ENCODE data around the gene TMEM14B.
A peak's percentile ranks its signal among the peaks of the same experiment; 100 is the strongest.
"Not testable (repeated sequence)": the region's sequence is repeated elsewhere in the genome, so short reads cannot be mapped to it uniquely, and the experiment has no call there.

Gene TMEM14B

DNA sequence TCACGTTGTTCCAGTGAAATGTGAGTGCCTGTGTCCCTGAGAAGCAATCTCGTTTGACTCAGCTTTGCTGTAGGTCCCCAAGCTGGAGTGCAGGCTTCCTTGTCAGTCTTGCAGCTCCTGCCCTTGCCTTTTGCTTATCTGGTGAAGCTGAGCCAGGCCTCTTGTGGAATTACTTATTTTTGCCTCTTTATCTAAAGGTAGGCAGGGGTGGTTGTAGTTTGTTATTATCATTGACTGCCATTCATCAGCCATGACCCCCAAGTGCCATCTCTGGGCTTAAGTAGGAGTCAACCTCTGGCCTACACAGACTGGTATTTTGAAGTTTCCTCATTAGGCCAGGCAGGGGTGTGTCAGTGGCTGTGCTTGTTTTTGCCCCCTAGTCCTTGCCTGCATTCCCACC lies 2.1 kb downstream of the TMEM14B start:
- no peak for DNase-seq

GRCh38 chr6:10750568-10750967 lies 3.0 kb downstream of the TMEM14B start:
- DNase-seq = not testable (repeated sequence)

DNA sequence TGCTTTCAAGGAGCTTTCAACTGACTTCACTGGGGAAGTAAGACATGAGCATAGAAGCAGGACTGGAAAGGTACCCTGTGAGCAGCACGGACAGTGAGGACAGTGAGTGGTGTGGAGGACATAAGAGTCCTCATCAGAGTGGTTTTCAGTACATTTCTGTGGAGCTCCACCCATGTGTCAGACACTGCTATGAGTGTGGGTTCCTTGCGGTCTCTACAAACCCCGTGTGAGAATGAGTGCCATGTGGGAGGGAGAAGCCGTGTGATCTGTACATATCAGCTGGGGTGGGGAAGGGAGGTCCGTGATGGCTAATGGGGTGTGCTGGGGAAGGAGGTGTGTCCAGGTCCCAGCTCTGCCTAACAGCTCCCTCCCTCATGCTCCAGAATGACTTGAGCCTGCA lies 4.2 kb downstream of the TMEM14B start:
- DNase-seq = not testable (repeated sequence)

DNA sequence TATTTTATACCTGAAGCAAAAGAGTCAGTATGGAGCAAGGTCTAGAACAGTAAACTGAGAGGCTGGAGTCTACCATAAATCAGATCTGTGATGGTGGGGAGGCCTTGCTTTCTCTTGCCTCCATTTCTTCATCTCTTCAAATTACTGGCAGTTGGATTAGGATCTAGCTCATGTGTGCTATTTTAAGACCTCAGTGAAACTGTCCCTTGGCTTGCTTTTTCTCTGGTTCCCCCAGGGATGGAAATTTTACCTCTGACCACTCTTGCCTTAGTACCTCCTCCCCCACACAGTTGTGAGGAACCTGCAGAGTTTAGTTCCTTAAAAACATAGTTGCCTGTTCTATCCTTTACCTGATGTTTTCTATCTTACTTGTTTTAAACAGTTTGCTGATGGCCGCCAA lies 8.5 kb downstream of the TMEM14B start:
- no peak for DNase-seq

DNA sequence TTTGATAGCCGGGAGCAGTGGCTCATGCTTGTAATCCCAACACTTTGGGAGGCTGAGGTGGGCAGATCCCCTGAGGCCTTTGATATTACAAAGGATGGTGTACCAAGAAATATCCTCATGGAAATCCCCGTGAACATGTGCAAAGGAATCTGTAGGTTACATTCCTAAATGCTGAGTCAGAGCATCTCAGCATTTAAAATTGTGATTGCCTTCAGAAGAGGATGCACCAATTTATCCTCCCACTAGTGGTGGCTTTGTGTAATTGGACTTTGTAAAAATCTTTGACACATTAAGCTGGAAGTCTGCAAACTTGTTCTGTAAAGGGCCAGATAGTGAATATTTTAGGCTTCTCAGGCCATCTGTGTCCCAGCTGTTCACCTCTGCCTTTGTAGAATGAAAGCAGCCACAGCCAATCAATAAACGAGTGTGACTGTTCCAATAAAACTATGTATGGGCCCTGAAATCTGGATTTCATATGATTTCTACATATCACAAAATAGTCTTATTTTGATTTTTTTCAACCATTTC lies 11.8 kb downstream of the TMEM14B start:
- DNase-seq = peak; percentile 95 to 98

DNA sequence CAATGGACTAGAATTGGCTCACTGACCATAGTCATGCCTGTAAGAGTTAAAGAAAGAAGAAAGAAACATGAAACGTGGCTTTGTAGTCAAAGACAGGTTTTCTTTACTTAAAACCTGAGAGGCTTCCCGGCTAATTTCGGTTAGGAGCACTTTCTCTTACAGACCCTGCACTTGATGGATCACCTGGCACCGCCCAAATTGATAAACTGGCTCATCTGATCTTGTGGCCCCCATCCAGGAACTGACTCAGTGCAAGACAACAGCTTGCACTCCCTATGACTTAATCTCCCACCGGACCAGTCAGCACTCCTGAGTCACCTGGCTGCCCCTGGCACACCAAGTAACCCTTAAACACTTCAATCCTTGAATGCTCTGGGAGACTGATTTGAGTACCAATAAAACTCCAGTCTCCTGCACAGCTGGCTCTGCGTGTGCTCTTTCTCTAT lies 12.3 kb downstream of the TMEM14B start:
- peak; percentile 79 to 85 for DNase-seq

DNA sequence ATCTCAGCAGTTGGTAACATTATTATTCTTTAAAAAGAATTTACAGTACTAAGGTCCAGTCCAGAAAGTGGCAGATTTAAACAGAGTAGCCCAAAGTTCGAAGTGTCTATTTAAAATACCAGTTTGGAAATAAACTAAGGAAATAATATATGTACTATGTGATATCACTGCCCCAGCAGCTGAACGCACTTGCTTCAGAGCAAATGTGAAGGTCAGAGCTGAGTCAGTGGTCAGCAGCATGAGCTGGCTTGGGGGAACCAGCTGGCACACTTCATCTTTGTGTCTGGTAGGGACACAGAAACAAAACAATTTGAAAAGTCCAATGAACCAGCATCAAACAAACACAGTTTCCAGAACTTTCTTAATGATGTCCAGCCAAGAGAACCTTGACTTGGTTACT lies 15.4 kb downstream of the TMEM14B start:
- DNase-seq = no peak

DNA sequence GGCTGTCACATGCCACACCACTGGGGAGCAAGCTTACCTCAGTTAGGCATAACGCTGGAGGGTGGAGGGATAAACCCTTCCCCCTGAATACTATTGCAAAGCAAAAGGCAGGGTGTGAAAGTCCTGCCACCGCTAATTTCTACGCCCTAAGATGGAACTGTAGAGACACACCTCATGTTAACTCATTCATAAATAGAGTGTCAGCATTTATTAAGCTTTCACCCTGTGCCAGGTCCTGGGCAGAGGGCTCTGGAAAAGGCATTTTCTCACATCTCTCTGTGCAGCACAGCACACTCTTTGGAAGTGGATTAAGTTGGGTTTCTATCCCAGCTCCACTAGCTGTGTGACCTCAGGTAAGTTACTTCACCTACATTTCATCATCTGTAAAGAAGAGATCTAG lies 21.8 kb downstream of the TMEM14B start:
- no peak for DNase-seq

DNA sequence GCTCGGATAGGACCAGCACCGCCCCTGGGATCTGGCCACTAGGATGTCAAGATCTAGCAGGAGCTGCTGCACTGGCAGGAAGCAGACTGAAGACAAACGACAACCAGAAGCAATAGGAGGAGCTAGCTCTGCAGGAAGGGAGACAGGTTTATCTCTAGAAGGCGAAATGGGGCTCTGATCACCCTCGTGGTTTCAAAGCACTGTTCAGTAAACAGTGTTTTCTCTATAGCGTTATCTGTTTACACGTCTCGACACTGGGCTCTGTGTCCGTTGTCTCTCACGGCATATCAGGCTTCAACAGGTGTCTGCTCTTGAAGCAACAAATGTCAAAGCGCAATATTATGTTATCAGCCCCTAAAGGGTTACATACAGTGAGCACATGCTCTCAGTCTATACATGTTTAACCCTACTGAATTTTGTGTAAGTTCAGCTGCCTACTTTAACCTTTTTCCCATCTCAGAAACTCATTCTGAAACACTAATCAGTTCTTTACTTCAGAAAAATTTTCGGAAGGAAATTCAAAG lies 23.8 kb downstream of the TMEM14B start:
- no peak for DNase-seq

GRCh38 chr6:10778230-10778629 lies 30.6 kb downstream of the TMEM14B start:
- DNase-seq = no peak

GRCh38 chr6:10779076-10779475 lies 31.5 kb downstream of the TMEM14B start:
- no peak for DNase-seq

DNA sequence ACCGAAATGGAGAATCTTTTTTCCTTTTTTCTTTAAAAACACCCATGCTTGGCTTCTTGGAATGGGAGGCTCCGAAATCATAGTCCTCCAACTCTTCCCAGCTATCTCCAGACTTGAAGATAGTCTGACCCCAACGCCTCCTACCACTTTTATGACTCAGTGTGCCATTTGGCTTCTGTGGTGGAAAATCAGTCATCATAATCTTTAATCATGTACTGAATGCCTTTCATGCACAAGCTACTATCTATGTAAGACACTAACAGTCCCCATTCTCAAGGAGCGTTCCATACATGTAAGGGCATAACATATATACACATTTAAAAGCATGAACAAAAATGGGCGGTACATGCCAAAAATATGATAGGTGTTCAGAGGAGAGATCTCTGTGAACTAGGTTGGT lies 44.1 kb downstream of the TMEM14B start:
- no peak for DNase-seq

GRCh38 chr6:10792101-10792500 lies 44.5 kb downstream of the TMEM14B start:
- DNase-seq = no peak

GRCh38 chr6:10793035-10793434 lies 45.4 kb downstream of the TMEM14B start:
- no peak for DNase-seq

- DNase-seq = no peak
Observed at GRCh38 chr6:10793695-10794094, 46.1 kb downstream of the TMEM14B start.

- no peak for DNase-seq
Observed at GRCh38 chr6:10794239-10794638, 46.6 kb downstream of the TMEM14B start.

DNA sequence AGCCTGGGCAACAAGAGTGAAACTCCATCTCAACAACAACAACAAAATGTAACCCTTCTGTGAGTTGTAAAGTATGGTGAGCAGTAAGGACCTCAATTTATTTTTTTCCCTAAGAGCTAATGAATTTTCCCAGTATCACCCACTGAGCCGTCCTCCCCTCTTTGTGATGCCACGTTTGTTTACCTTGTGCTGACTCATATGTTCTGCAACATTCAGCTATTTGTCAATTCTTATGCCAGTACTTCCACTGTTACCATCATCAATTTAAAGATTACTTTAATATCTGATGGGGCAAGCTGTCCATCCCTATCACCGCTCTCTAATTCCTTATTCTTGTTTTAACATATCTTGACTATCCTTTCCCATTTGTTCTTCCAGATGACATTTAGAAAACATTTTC lies 53.2 kb downstream of the TMEM14B start:
- DNase-seq = no peak

DNA sequence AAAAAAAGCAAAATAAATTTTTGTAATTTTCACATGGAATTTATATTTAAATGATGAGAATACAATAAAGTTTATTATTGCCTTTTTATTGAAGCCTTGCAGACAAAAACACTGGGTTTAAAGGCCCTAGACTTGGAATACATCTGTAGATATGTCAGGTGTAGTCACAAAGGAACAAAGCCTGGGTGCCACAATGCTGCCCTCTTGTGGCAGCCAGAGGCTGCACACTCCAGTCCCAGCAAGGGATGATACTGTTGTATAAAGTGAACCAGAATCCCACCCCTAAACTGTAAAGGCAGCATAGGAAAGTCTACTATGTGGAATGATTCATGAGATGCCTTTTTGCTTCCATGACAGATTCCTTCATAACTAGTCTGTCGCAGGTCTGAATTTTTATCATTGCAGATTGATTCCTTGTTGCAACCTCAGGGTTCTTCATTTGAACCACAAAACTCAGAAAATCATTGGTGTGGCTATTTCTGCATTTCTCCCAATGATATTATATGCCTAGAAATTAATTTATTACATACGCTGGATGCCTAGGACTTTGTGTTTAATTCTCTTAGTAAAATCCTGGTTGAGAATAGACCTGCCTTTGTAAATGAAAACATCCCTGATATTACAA lies 53.7 kb downstream of the TMEM14B start:
- DNase-seq = peak; percentile 35 to 73

Measured in SW 1271 (cell line).